Activated T-cell treated with anti-CD3 and anti-CD28 coated beads, Interleukin-2, amount 50 U/mL, for 48 hours (primary cell): ENCODE measurements around the gene KCNK17.

Source experiments
- DNase-seq, 2 experiments: peaks; one replicate each; pipeline ENCODE4 v3.0.0-alpha.2; 2020

Gene KCNK17

DNA sequence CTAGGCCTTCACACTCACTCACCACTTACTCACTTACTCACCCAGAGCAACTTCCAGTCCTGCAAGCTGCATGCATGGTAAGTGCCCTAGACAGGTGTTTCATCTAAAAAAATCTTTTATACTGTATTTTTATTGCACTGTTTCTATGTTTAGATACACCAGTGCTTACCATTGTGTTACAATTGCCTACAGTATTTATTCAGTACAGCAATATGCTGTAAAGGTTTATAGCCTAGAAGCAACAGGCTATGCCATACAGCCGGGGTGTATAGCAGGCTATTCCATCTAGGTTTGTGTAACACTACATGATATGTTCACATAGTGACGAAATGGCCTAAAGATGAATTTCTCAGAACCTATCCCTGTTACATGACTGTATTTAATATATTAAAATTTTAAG is 47.8 kb downstream of the KCNK17 start:
- DNase-seq: no peak

GRCh38 chr6:39263303-39264037 is 50.7 kb downstream of the KCNK17 start:
- no peak for DNase-seq

DNA sequence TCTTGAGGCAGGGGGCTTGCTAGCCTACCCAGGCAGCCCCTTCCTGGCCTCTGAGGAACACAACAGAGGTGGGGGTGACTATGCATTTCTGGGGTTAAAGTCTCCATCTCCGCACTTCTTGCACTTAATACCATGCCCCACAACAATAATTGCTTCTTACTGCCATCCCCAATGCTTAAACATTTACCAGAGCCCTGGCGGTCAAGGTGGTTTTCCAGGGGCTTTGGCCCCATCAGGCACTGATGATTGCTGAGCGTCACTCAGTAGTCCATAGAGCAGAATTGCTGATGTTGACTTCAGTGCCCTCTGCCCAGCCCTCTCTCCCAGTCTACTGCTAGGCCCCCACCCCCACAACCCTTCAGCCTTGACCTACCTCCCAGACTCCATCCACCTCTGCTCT is 52.5 kb downstream of the KCNK17 start:
- no peak for DNase-seq

GRCh38 chr6:39260953-39261352 is 53.3 kb downstream of the KCNK17 start:
- no peak for DNase-seq

- DNase-seq: no peak
These were observed 53.8 kb downstream of the KCNK17 start for GRCh38 chr6:39260456-39260855.

- DNase-seq: no peak
These were observed 57.8 kb downstream of the KCNK17 start for GRCh38 chr6:39256294-39256940.

- DNase-seq: no peak
These were observed 59.2 kb downstream of the KCNK17 start for GRCh38 chr6:39254999-39255535.

DNA sequence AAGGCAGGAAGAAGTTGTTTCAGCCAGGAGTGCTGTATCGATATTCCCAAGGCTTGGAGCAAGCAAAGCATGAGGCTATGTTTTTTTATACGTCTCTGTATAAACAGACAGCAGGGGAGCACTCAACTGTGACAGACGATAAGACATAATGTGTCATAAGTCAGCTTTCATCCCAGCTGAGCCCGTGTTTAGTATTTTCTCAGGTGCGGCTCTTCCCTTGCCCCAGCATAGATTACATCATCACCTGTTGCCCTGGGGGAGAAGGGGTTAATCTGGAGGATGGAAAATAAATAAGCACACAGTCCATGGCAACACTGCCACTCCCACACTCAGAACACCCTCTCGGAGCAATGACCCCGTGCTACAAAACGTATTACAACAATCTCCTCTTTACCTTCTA is 62.8 kb downstream of the KCNK17 start:
- no peak for DNase-seq

DNA sequence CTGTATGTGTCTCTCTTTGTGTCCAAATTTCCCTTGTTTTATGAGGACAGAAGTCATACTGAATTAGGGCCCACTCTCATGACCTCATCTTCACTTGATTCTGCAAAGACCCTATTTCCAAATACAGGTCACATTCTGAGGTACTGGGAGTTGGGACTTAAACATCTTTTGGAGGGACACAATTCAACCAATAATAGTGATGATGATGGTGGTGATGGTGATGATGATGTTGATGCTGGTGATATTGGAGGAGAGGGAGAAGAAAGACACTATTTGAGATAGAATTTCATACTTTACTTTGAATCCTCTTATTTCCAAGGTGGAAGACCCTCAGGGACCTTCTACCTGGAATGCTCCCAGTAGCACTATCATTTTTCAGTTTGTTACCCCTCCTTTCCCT is 63.7 kb downstream of the KCNK17 start:
- no peak for DNase-seq

- no peak for DNase-seq
These were observed 64.9 kb downstream of the KCNK17 start for GRCh38 chr6:39249278-39249677.
